ENCODE data around the gene EPHA3.

The EPHA3 gene

GRCh38 chr3:89107461-89108290 lies at the start of gene EPHA3:
TSS of gene EPHA3 (plus strand) at chr3:89107621. CDS start at chr3:89107749, 128 bp downstream.
- peak; percentile 56 for DNase-seq

- no peak for DNase-seq
These were observed 49.0 kb upstream of the EPHA3 start for GRCh38 chr3:89058371-89058770.

- no peak for DNase-seq
These were observed 48.1 kb upstream of the EPHA3 start for GRCh38 chr3:89059211-89059925.

- no peak for DNase-seq
These were observed 46.2 kb upstream of the EPHA3 start for GRCh38 chr3:89061259-89061658.

- DNase-seq = no peak
These were observed 39.7 kb upstream of the EPHA3 start for GRCh38 chr3:89067736-89068135.

GRCh38 chr3:89072642-89073041 lies 34.8 kb upstream of the EPHA3 start:
- DNase-seq = no peak

GRCh38 chr3:89079944-89080343 lies 27.5 kb upstream of the EPHA3 start:
- no peak for DNase-seq

- no peak for DNase-seq
These were observed 19.6 kb upstream of the EPHA3 start for GRCh38 chr3:89087851-89088250.

- no peak for DNase-seq
These were observed 9.2 kb upstream of the EPHA3 start for GRCh38 chr3:89098173-89098572.

- peak; percentile 62 for DNase-seq
These were observed 8.3 kb upstream of the EPHA3 start for GRCh38 chr3:89098964-89099585.

- DNase-seq = no peak
These were observed 6.2 kb upstream of the EPHA3 start for GRCh38 chr3:89101251-89101650.

- DNase-seq = no peak
These were observed 5.5 kb upstream of the EPHA3 start for GRCh38 chr3:89101921-89102320.

GRCh38 chr3:89104499-89104898 lies 2.9 kb upstream of the EPHA3 start:
- DNase-seq = no peak

GRCh38 chr3:89105503-89105902 lies 1.9 kb upstream of the EPHA3 start:
- no peak for DNase-seq

- no peak for DNase-seq
These were observed 800 bp downstream of the EPHA3 start for GRCh38 chr3:89108291-89108550.

GRCh38 chr3:89113344-89113743 lies 5.9 kb downstream of the EPHA3 start:
- DNase-seq = no peak

- DNase-seq = peak; percentile 45
These were observed 6.7 kb downstream of the EPHA3 start for GRCh38 chr3:89113893-89114840.

GRCh38 chr3:89114841-89115223 lies 7.4 kb downstream of the EPHA3 start:
- no peak for DNase-seq

GRCh38 chr3:89116476-89116875 lies 9.1 kb downstream of the EPHA3 start:
- DNase-seq = no peak

GRCh38 chr3:89138048-89138447 lies 30.6 kb downstream of the EPHA3 start:
- no peak for DNase-seq

GRCh38 chr3:89139870-89140269 lies 32.4 kb downstream of the EPHA3 start:
- DNase-seq = no peak

- no peak for DNase-seq
These were observed 36.7 kb downstream of the EPHA3 start for GRCh38 chr3:89144080-89144479.

GRCh38 chr3:89145995-89146394 lies 38.6 kb downstream of the EPHA3 start:
- DNase-seq = no peak

Measured in activated CD4-positive, alpha-beta T cell treated with anti-CD3 and anti-CD28 coated beads, Interleukin-10, Interleukin-2, amounts not matched to agents 100 ng/mL and 50 ng/mL, durations not matched to agents 16 hours and 8 hours (primary cell).